CD14-positive monocyte (primary cell): ENCODE results near the gene GPR137C. TPM values are rescaled to one million over a fixed set of nuclear protein-coding genes. Genes with fewer than 3 reads are reported as not detected.

Source experiments
- DNase-seq, 3 donors: peaks; one replicate each; pipeline ENCODE4 v3.0.0-alpha.2; 2011 to 2022
- H2AFZ ChIP-seq: 2 replicates; pipeline ENCODE4 v1.6.0; 2012; ENCODE audit warnings: mild to moderate bottlenecking, low read depth, low read length, inconsistent platforms; ENCODE audit not compliant: insufficient read depth, poor library complexity, severe bottlenecking
- H3K27ac ChIP-seq, 2 donors: 1 replicate in 1 of 2; 2 replicates in 1 of 2; pipeline ENCODE4 v1.5.1; 2012 to 2013; ENCODE audit warnings: low read length in 2 of 2, control low read depth in 1 of 2, inconsistent platforms in 1 of 2, low read depth in 1 of 2, mild to moderate bottlenecking in 1 of 2
- H3K27me3 ChIP-seq, 2 donors: one replicate each; pipeline versions ENCODE4 v1.6.0 to v1.6.1; 2011 to 2013; ENCODE audit warnings: low read length in 2 of 2; ENCODE audit not compliant: control insufficient read depth in 2 of 2, insufficient read depth in 2 of 2
- H3K36me3 ChIP-seq, 2 donors: replicated peaks in 1 of 2; 1 replicate in 1 of 2; 2 replicates in 1 of 2; pipeline versions ENCODE4 v1.5.1 to v1.6.1; 2012 to 2013; ENCODE audit warnings: low read length in 2 of 2, control low read depth in 1 of 2, inconsistent platforms in 1 of 2, mild to moderate bottlenecking in 1 of 2; ENCODE audit not compliant: insufficient read depth in 2 of 2, control insufficient read depth in 1 of 2
- H3K4me1 ChIP-seq, 2 donors: 1 replicate in 1 of 2; 2 replicates in 1 of 2; pipeline versions ENCODE4 v1.5.1 to v1.6.1; 2012 to 2013; ENCODE audit warnings: low read length in 2 of 2, control low read depth in 1 of 2, inconsistent platforms in 1 of 2, mild to moderate bottlenecking in 1 of 2, moderate library complexity in 1 of 2; ENCODE audit not compliant: insufficient read depth in 2 of 2, control insufficient read depth in 1 of 2
- H3K4me2 ChIP-seq: replicated peaks from 2 replicates; pipeline ENCODE3; 2012; ENCODE audit warnings: low read length, moderate library complexity, mild to moderate bottlenecking; ENCODE audit not compliant: poor library complexity, severe bottlenecking; ENCODE audit errors: extremely low read depth
- H3K4me3 ChIP-seq, 3 experiments: fragments of 200-600 bp in 1 of 3; sonication (generic) in 1 of 3; replicated peaks in 1 of 3; 1 replicate in 2 of 3; 2 replicates in 1 of 3; pipeline ENCODE4 v1.5.1; 2011 to 2013; ENCODE audit warnings: low read length in 3 of 3, mild to moderate bottlenecking in 3 of 3, control low read depth in 2 of 3, low read depth in 2 of 3, inconsistent platforms in 1 of 3, moderate library complexity in 1 of 3
- H3K79me2 ChIP-seq: 2 replicates; pipeline ENCODE4 v1.6.0; 2012; ENCODE audit warnings: mild to moderate bottlenecking, control low read depth, inconsistent platforms, low read length, moderate library complexity; ENCODE audit not compliant: insufficient read depth
- H3K9ac ChIP-seq: 2 replicates; pipeline ENCODE4 v1.6.0; 2017; ENCODE audit warnings: low read length, mild to moderate bottlenecking; ENCODE audit not compliant: insufficient read depth, poor library complexity, severe bottlenecking
- H3K9me3 ChIP-seq, 2 donors: replicated peaks in 1 of 2; 1 replicate in 1 of 2; 2 replicates in 1 of 2; pipeline versions ENCODE4 v1.5.1 to v1.6.1; 2012 to 2013; ENCODE audit warnings: low read length in 2 of 2, control low read depth in 1 of 2; ENCODE audit not compliant: control insufficient read depth in 1 of 2, insufficient read depth in 1 of 2
- H4K20me1 ChIP-seq: 2 replicates; pipeline ENCODE4 v1.6.0; 2012; ENCODE audit warnings: mild to moderate bottlenecking, low read length, control low read depth, moderate library complexity; ENCODE audit not compliant: insufficient read depth
- H3K27ac Mint-ChIP-seq, 7 donors: one replicate each; pipeline ENCODE4 v1.8.0; 2020; ENCODE audit warnings: mild to moderate bottlenecking in 7 of 7, mixed read lengths in 7 of 7, moderate library complexity in 6 of 7, inconsistent platforms in 2 of 7
- H3K27me3 Mint-ChIP-seq, 3 donors: one replicate each; pipeline ENCODE4 v1.8.0; 2021 to 2022; ENCODE audit warnings: low read depth in 3 of 3, mild to moderate bottlenecking in 3 of 3, mixed read lengths in 3 of 3, moderate library complexity in 3 of 3, inconsistent platforms in 1 of 3
- H3K36me3 Mint-ChIP-seq, 2 donors: one replicate each; pipeline ENCODE4 v1.8.0; 2020; ENCODE audit warnings: mixed read lengths in 2 of 2, inconsistent platforms in 1 of 2, mild to moderate bottlenecking in 1 of 2
- H3K4me1 Mint-ChIP-seq: one replicate; pipeline ENCODE4 v1.8.0; 2020; ENCODE audit warnings: mild to moderate bottlenecking, mixed read lengths
- H3K4me3 Mint-ChIP-seq, 2 donors: one replicate each; pipeline ENCODE4 v1.8.0; 2020; ENCODE audit warnings: mild to moderate bottlenecking in 2 of 2, mixed read lengths in 2 of 2, moderate library complexity in 1 of 2
- H3K9me3 Mint-ChIP-seq, 7 donors: one replicate each; pipeline ENCODE4 v1.8.0; 2020 to 2022; ENCODE audit warnings: mixed read lengths in 7 of 7, mild to moderate bottlenecking in 6 of 7, moderate library complexity in 6 of 7, inconsistent platforms in 2 of 7
- CTCF ChIP-seq: fragments of 200-600 bp; IDR thresholded peaks from one replicate; pipeline ENCODE4 v1.8.0; 2022; ENCODE audit warnings: antibody characterized with exemption, mild to moderate bottlenecking
- WGBS: methylation state at CpG from one replicate; pipeline ENCODE4 v1.1.5; 2013; ENCODE audit warnings: missing lambda C conversion rate; ENCODE audit not compliant: insufficient coverage; 5-methylcytosine and 5-hydroxymethylcytosine counted together
- intact Hi-C, 2 donors: fragments of 100-400 bp; cut with micrococcal nuclease; formaldehyde crosslinking; loops; one replicate each; pipeline versions ENCODE4 v1.15.0 to v1.15.1; 2023
- polyA plus RNA-seq, 3 donors: library from polyadenylated mRNA; depleted of rRNA in 1 of 3; unstranded in 2 of 3; stranded (reverse) in 1 of 3; fragments of 300-500 nt in 2 of 3; fragments of >200 nt in 1 of 3; fragmentation: Illumina TruSeq in 2 of 3; gene quantifications; 1 replicate in 2 of 3; 2 replicates in 1 of 3; pipeline ENCODE4 v1.2.3, GENCODE V29; 2012 to 2021

Gene GPR137C
- polyA plus RNA-seq, 3 donors, result 0.04 TPM; not detected in 2

- Histone ChIP-seq H3K27ac (no peak overlapping the region), H3K9me3 (peaks cover 0 to under 1% of the 10 kb centered on the region in 2 donors), H3K4me1 (no peaks in the 10 kb centered on the region), H4K20me1 (no peaks in the 10 kb centered on the region), H3K4me2 (no peak overlapping the region), H3K36me3 (no peaks in the 10 kb centered on the region), H2AFZ (no peak overlapping the region), H3K4me3 (no peak overlapping the region), H3K9ac (no peak overlapping the region), H3K79me2 (no peaks in the 10 kb centered on the region), H3K27me3 (no peaks in the 10 kb centered on the region)
- Mint-ChIP-seq H3K36me3 (no peaks in the 10 kb centered on the region), H3K9me3 (peaks cover 0 to 6% (median 3%) of the 10 kb centered on the region in 7 donors), H3K27me3 (peaks cover 0 to 3% (median 0%) of the 10 kb centered on the region in 3 donors), H3K27ac (no peak overlapping the region), H3K4me3 (no peak overlapping the region), H3K4me1 (no peaks in the 10 kb centered on the region)
- DNase-seq, result no peak
- no peak for TF ChIP-seq CTCF
- intact Hi-C loops, result no loop called here
- WGBS, result 100% methylated on average over 2 of the region's 5 CpGs
Measured at GRCh38 chr14:52609445-52610044, 56.9 kb downstream of the GPR137C start.

- Histone ChIP-seq H3K36me3 (no peaks in the 10 kb centered on the region), H3K9ac (no peak overlapping the region), H2AFZ (no peak overlapping the region), H3K4me1 (no peaks in the 10 kb centered on the region), H3K9me3 (no peaks in the 10 kb centered on the region), H4K20me1 (no peaks in the 10 kb centered on the region), H3K79me2 (no peaks in the 10 kb centered on the region), H3K4me3 (no peak overlapping the region), H3K27ac (no peak overlapping the region), H3K4me2 (no peak overlapping the region), H3K27me3 (no peaks in the 10 kb centered on the region)
- Mint-ChIP-seq H3K27ac (no peak overlapping the region), H3K27me3 (peaks cover 0 to 2% (median 0%) of the 10 kb centered on the region in 3 donors), H3K36me3 (no peaks in the 10 kb centered on the region), H3K4me3 (no peak overlapping the region), H3K4me1 (no peaks in the 10 kb centered on the region), H3K9me3 (peaks cover 0 to 6% (median 2%) of the 10 kb centered on the region in 7 donors)
- DNase-seq, result no peak
- intact Hi-C loops, result no loop called here
- WGBS, result no CpG with 5 or more reads among the region's 2 CpGs
- no peak for TF ChIP-seq CTCF
Measured at GRCh38 chr14:52610187-52610586, 57.6 kb downstream of the GPR137C start.
